SU-DHL-6 (cell line): ENCODE results near the gene ZCCHC24.

Experiments used
- CTCF ChIP-seq: fragments of 200-600 bp; sonication (generic); IDR thresholded peaks from one replicate; pipeline ENCODE4 v1.5.1; 2017; ENCODE audit warnings: antibody characterized with exemption, mild to moderate bottlenecking, low read length, moderate library complexity; ENCODE audit not compliant: insufficient read depth, poor library complexity, severe bottlenecking
- EZH2phosphoT487 ChIP-seq: fragments of 200-600 bp; sonication (generic), shearing (Covaris generic); conservative IDR thresholded peaks from 2 replicates; pipeline ENCODE4 v1.6.1; 2018; ENCODE audit warnings: mild to moderate bottlenecking, antibody characterized with exemption, low read length, moderate library complexity, mixed read lengths

- TF ChIP-seq CTCF (no peak), EZH2phosphoT487 (no peak)
Observed at GRCh38 chr10:79356104-79356503, 89.3 kb downstream of the ZCCHC24 start.
